HepG2 (cell line): Measurements from ENCODE around the gene CFAP61. TPM values are rescaled to one million over a fixed set of nuclear protein-coding genes. Genes with fewer than 3 reads are reported as not detected.

ENCODE experiments used
- ATAC-seq: fragments of 200-7000 bp; cut with Tn5 transposase; 3 replicates; pipeline ENCODE4 v1.9.1; 2020; ENCODE audit warnings: mild to moderate bottlenecking, moderate library complexity
- BruUV-seq: library from RNA; stranded (reverse); fragments of 400-500 nt; replicated peaks from 2 replicates; lab custom pipeline; 2021; lab: Mats Ljungman, UMichigan
- CTCF ChIA-PET: fragments of 300-600 bp; formaldehyde crosslinking; extraction: SDS; loops from one replicate; lab custom pipeline; 2021; ENCODE audit warnings: low total read pairs, inconsistent platforms, low intra/inter-chr PET ratio; lab: Yijun Ruan, JAX
- POLR2A ChIA-PET: fragments of 350-600 bp; sonication (Branson Sonifier 250); formaldehyde crosslinking; loops from one replicate; lab custom pipeline; 2020; ENCODE audit warnings: antibody characterized with exemption, inconsistent platforms; lab: Yijun Ruan, JAX
- DNase-seq: peaks from one replicate; pipeline ENCODE4 v3.0.0-alpha.2; 2015; ENCODE audit warnings: low spot score
- FAIRE-seq: peaks from 3 replicates; lab custom pipeline; 2011; peaks lifted over from hg19 to GRCh38; lab: Jason Lieb, UNC
- H2AFZ ChIP-seq: one replicate; pipeline ENCODE4 v1.6.1; 2011; ENCODE audit warnings: low read length, inconsistent platforms
- H3K27ac ChIP-seq: fragments of 300-600 bp; 3 replicates; pipeline ENCODE4 v1.8.0; 2011; ENCODE audit warnings: mixed run types, mild to moderate bottlenecking, mixed read lengths, low read length, inconsistent platforms; ENCODE audit not compliant: insufficient read depth; ENCODE audit errors: extremely low read length
- H3K27me3 ChIP-seq, 2 experiments: fragments of 200-600 bp in 1 of 2; 2 replicates in 1 of 2; 3 replicates in 1 of 2; pipeline versions ENCODE4 v1.6.0 to v1.8.0; 2011; ENCODE audit warnings: low read length in 2 of 2, mild to moderate bottlenecking in 2 of 2, moderate library complexity in 2 of 2, inconsistent platforms in 1 of 2; ENCODE audit not compliant: insufficient read depth in 2 of 2, control insufficient read depth in 1 of 2
- H3K36me3 ChIP-seq, 2 experiments: fragments of 200-600 bp in 1 of 2; replicated peaks in 1 of 2; 2 replicates in 1 of 2; 3 replicates in 1 of 2; pipeline versions ENCODE4 v1.5.1 to v1.8.0; 2011; ENCODE audit warnings: low read length in 2 of 2, inconsistent platforms in 1 of 2; ENCODE audit not compliant: insufficient read depth in 2 of 2, control insufficient read depth in 1 of 2
- H3K4me1 ChIP-seq: 2 replicates; pipeline ENCODE4 v1.5.1; 2012; ENCODE audit warnings: low read length, inconsistent platforms; ENCODE audit not compliant: insufficient read depth
- H3K4me2 ChIP-seq: 2 replicates; pipeline ENCODE4 v1.6.0; 2011; ENCODE audit warnings: low read depth, low read length, inconsistent platforms
- H3K4me3 ChIP-seq, 3 experiments: fragments of 200-600 bp in 1 of 3; sonication (generic), shearing (Covaris generic) in 1 of 3; replicated peaks in 1 of 3; 2 replicates each; pipeline ENCODE4 v1.5.1; 2011 to 2016; ENCODE audit warnings: low read length in 3 of 3, inconsistent platforms in 2 of 3, low read depth in 2 of 3, mild to moderate bottlenecking in 2 of 3, control low read depth in 1 of 3, mixed read lengths in 1 of 3; ENCODE audit not compliant: insufficient read depth in 1 of 3
- H3K79me2 ChIP-seq: one replicate; pipeline ENCODE4 v1.6.1; 2011; ENCODE audit warnings: low read length, inconsistent platforms; ENCODE audit not compliant: insufficient read depth
- H3K9ac ChIP-seq: 2 replicates; pipeline ENCODE4 v1.6.0; 2011; ENCODE audit warnings: mild to moderate bottlenecking, low read depth, low read length, inconsistent platforms; ENCODE audit not compliant: insufficient read depth
- H3K9me3 ChIP-seq: 2 replicates; pipeline ENCODE4 v1.5.1; 2012; ENCODE audit warnings: mild to moderate bottlenecking, low read length
- H4K20me1 ChIP-seq: 2 replicates; pipeline ENCODE4 v1.6.0; 2011; ENCODE audit warnings: inconsistent platforms, mild to moderate bottlenecking, low read length, moderate library complexity; ENCODE audit not compliant: insufficient read depth
- CAMTA2 ChIP-seq: sonication (generic); formaldehyde crosslinking; IDR thresholded peaks from 2 replicates; pipeline ENCODE4 v1.4.0; 2020; ENCODE audit warnings: mild to moderate bottlenecking, missing genetic modification reagents, borderline replicate concordance
- CHCHD3 ChIP-seq: sonication (generic); formaldehyde crosslinking; IDR thresholded peaks from 2 replicates; pipeline ENCODE4 v1.8.0; 2022; ENCODE audit warnings: mild to moderate bottlenecking, missing genetic modification reagents, moderate library complexity
- PHF21A ChIP-seq: sonication (generic); formaldehyde crosslinking; IDR thresholded peaks from 2 replicates; pipeline ENCODE4 v1.5.0; 2020; ENCODE audit warnings: mild to moderate bottlenecking, missing genetic modification reagents
- SOX5 ChIP-seq: IDR thresholded peaks from 2 replicates; pipeline ENCODE4 v1.6.1; 2016; ENCODE audit warnings: borderline replicate concordance
- ZNF510 ChIP-seq: sonication (generic); formaldehyde crosslinking; IDR thresholded peaks from 2 replicates; pipeline ENCODE4 v1.4.0; 2020; ENCODE audit warnings: low read depth, mild to moderate bottlenecking, missing genetic modification reagents
- ZNF775 ChIP-seq: sonication (generic); formaldehyde crosslinking; IDR thresholded peaks from 2 replicates; pipeline ENCODE4 v1.4.0; 2020; ENCODE audit warnings: missing genetic modification reagents, mild to moderate bottlenecking, moderate library complexity, borderline replicate concordance
- WGBS: methylation state at CpG from one replicate; pipeline ENCODE4 v1.1.6; 2017; ENCODE audit warnings: low lambda C conversion rate; 5-methylcytosine and 5-hydroxymethylcytosine counted together
- in situ Hi-C: cut with HindIII; loops from 2 replicates; pipeline ENCODE4 v1.10.0; 2017; ENCODE audit warnings: low pct_unique_long_range_greater_than_20kb; ENCODE audit not compliant: extremely low pct_ligation_motif_present
- intact Hi-C: fragments of 100-400 bp; cut with micrococcal nuclease; formaldehyde crosslinking; loops from one replicate; pipeline ENCODE4 v1.10.0; 2022; ENCODE audit not compliant: unreplicated experiment
- polyA plus RNA-seq, 8 experiments: library from polyadenylated mRNA; depleted of rRNA in 3 of 8; stranded (reverse) in 7 of 8; unstranded in 1 of 8; fragments of >200 nt; fragmentation: Illumina TruSeq in 4 of 8; extraction: Trizol in 4 of 8; gene quantifications; 2 replicates each; pipeline versions ENCODE4 v1.2.1 to v1.2.3, GENCODE V29; 2011 to 2016; ENCODE audit warnings: low read depth in 4 of 8, missing spikeins in 1 of 8, mixed read lengths in 1 of 8; ENCODE audit not compliant: insufficient read depth in 1 of 8
- total RNA-seq, 5 experiments: library from RNA; depleted of rRNA; stranded (reverse); fragments of >200 nt; fragmentation: Illumina TruSeq; extraction: Trizol; gene quantifications; 2 replicates each; pipeline ENCODE4 v1.2.3, GENCODE V29; 2016; ENCODE audit warnings: low read depth in 1 of 5
- TF ChIP-seq, protein P1 (sequence below): sonication (generic); formaldehyde crosslinking; IDR thresholded peaks from 2 replicates; pipeline ENCODE4 v1.4.0; 2020; ENCODE audit warnings: missing genetic modification reagents
- TF ChIP-seq, protein P2 (sequence below): sonication (generic); formaldehyde crosslinking; IDR thresholded peaks from 2 replicates; pipeline ENCODE4 v1.4.0; 2020; ENCODE audit warnings: missing genetic modification reagents; ENCODE audit errors: not compliant biosample characterization

The CFAP61 gene
- total and polyA plus RNA-seq, 2 of the 13 experiments (the other 11 are each of a cell fraction or from before 2014, with no cell fraction given): 0.27 TPM; not detected in 1

DNA sequence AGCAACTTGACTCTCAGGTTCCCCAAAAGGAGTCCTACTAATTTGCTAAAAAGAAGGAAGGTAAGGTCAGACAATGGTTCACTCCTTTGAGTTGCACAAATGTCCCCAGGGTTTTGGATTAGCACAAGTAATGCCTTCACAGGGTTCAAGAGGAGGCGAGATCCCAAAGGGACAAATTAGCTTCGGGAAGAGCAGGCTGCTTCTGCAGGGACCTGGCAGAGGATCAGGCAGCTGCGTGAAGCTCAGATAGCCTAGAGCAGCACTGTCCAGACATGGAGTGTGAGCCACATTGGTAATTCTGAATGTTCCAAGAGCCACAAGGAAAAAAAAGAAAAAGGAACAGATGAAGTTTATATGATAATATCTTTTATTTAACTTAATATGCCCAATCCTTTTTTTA is 115.4 kb downstream of the CFAP61 start:
- ChIA-PET POLR2A (no interaction called here), CTCF (no interaction called here)
- H3K9ac ChIP-seq: no peak overlapping the region
- no peaks in the 10 kb centered on the region; a peak in 1 of 5 replicates for H3K27me3 ChIP-seq
- in situ Hi-C loops (no loop called here), intact Hi-C loops (no loop called here)
- no peaks in the 10 kb centered on the region for H4K20me1 ChIP-seq
- H3K36me3 ChIP-seq: no peaks in the 10 kb centered on the region
- H2AFZ ChIP-seq: no peak overlapping the region
- H3K9me3 ChIP-seq: no peaks in the 10 kb centered on the region
- H3K4me1 ChIP-seq: no peaks in the 10 kb centered on the region
- ATAC-seq (no peak), FAIRE-seq (no peak), DNase-seq (no peak)
- H3K27ac ChIP-seq: no peak overlapping the region
- no peak overlapping the region for H3K4me3 ChIP-seq
- WGBS: 11% methylated on average over 3 of the region's 3 CpGs
- H3K4me2 ChIP-seq: no peak overlapping the region
- BruUV-seq: no TSS peak
- H3K79me2 ChIP-seq: no peaks in the 10 kb centered on the region
- no peak for TF ChIP-seq SOX5
- TF ChIP-seq ZNF510 (CRISPR knock-in tag): no peak
- no peak for TF ChIP-seq CHCHD3 (CRISPR knock-in tag)
- TF ChIP-seq, protein P1, sequence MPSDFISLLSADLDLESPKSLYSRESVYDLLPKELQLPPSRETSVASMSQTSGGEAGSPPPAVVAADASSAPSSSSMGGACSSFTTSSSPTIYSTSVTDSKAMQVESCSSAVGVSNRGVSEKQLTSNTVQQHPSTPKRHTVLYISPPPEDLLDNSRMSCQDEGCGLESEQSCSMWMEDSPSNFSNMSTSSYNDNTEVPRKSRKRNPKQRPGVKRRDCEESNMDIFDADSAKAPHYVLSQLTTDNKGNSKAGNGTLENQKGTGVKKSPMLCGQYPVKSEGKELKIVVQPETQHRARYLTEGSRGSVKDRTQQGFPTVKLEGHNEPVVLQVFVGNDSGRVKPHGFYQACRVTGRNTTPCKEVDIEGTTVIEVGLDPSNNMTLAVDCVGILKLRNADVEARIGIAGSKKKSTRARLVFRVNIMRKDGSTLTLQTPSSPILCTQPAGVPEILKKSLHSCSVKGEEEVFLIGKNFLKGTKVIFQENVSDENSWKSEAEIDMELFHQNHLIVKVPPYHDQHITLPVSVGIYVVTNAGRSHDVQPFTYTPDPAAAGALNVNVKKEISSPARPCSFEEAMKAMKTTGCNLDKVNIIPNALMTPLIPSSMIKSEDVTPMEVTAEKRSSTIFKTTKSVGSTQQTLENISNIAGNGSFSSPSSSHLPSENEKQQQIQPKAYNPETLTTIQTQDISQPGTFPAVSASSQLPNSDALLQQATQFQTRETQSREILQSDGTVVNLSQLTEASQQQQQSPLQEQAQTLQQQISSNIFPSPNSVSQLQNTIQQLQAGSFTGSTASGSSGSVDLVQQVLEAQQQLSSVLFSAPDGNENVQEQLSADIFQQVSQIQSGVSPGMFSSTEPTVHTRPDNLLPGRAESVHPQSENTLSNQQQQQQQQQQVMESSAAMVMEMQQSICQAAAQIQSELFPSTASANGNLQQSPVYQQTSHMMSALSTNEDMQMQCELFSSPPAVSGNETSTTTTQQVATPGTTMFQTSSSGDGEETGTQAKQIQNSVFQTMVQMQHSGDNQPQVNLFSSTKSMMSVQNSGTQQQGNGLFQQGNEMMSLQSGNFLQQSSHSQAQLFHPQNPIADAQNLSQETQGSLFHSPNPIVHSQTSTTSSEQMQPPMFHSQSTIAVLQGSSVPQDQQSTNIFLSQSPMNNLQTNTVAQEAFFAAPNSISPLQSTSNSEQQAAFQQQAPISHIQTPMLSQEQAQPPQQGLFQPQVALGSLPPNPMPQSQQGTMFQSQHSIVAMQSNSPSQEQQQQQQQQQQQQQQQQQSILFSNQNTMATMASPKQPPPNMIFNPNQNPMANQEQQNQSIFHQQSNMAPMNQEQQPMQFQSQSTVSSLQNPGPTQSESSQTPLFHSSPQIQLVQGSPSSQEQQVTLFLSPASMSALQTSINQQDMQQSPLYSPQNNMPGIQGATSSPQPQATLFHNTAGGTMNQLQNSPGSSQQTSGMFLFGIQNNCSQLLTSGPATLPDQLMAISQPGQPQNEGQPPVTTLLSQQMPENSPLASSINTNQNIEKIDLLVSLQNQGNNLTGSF (CRISPR knock-in tag): no peak
- TF ChIP-seq PHF21A (CRISPR knock-in tag): no peak
- no peak for TF ChIP-seq CAMTA2 (CRISPR knock-in tag)
- TF ChIP-seq, protein P2, sequence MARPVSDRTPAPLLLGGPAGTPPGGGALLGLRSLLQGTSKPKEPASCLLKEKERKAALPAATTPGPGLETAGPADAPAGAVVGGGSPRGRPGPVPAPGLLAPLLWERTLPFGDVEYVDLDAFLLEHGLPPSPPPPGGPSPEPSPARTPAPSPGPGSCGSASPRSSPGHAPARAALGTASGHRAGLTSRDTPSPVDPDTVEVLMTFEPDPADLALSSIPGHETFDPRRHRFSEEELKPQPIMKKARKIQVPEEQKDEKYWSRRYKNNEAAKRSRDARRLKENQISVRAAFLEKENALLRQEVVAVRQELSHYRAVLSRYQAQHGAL (CRISPR knock-in tag): no peak
- TF ChIP-seq ZNF775 (CRISPR knock-in tag): no peak
